H1 (cell line): ENCODE results near the gene UBE2O. TPM values are rescaled to one million over a fixed set of nuclear protein-coding genes. Genes with fewer than 3 reads are reported as not detected.
A peak's percentile ranks its signal among the peaks of the same experiment; 100 is the strongest.

Experiments used
- CTCF ChIA-PET: fragments of 300-600 bp; sonication (Branson Sonifier 250); formaldehyde crosslinking; loops from one replicate; lab custom pipeline; 2021; ENCODE audit not compliant: partially characterized antibody; lab: Charles Lee
- POLR2A ChIA-PET: fragments of 300-600 bp; sonication (Branson Sonifier 250); formaldehyde crosslinking; loops from one replicate; lab custom pipeline; 2021; ENCODE audit warnings: inconsistent platforms; ENCODE audit not compliant: partially characterized antibody; lab: Charles Lee
- DNase-seq, 2 experiments: peaks; one replicate each; pipeline versions ENCODE4 v3.0.0 to v3.0.0-alpha.2; 2010 to 2022; ENCODE audit warnings: low spot score in 2 of 2, low read depth in 1 of 2, mixed read lengths in 1 of 2
- FAIRE-seq: peaks from 2 replicates; lab custom pipeline; 2011; peaks lifted over from hg19 to GRCh38; lab: Jason Lieb, UNC
- H2AFZ ChIP-seq: 2 replicates; pipeline ENCODE4 v1.8.1; 2012; ENCODE audit warnings: low read length, inconsistent platforms
- H2AK5ac ChIP-seq: 2 replicates; pipeline ENCODE4 v1.6.1; 2013; ENCODE audit warnings: low read depth, low read length
- H2BK120ac ChIP-seq: replicated peaks from 2 replicates; pipeline ENCODE3; 2013; ENCODE audit warnings: low read depth, low read length, inconsistent platforms
- H2BK12ac ChIP-seq: 2 replicates; pipeline ENCODE4 v1.6.1; 2013; ENCODE audit warnings: low read depth, low read length
- H2BK15ac ChIP-seq: 2 replicates; pipeline ENCODE4 v1.6.1; 2013; ENCODE audit warnings: low read length
- H2BK20ac ChIP-seq: 2 replicates; pipeline ENCODE4 v1.6.1; 2013; ENCODE audit warnings: low read length
- H2BK5ac ChIP-seq: 2 replicates; pipeline ENCODE4 v1.6.1; 2013; ENCODE audit warnings: low read depth, low read length
- H3K14ac ChIP-seq: 2 replicates; pipeline ENCODE4 v1.6.1; 2013; ENCODE audit warnings: inconsistent platforms; ENCODE audit not compliant: insufficient read length
- H3K18ac ChIP-seq: 2 replicates; pipeline ENCODE4 v1.6.1; 2013; ENCODE audit warnings: low read length; ENCODE audit errors: extremely low read depth
- H3K23ac ChIP-seq: 2 replicates; pipeline ENCODE4 v1.6.1; 2013; ENCODE audit warnings: inconsistent platforms; ENCODE audit not compliant: insufficient read length
- H3K23me2 ChIP-seq: 2 replicates; pipeline ENCODE4 v1.6.1; 2013; ENCODE audit warnings: low read depth, low read length
- H3K27ac ChIP-seq: 2 replicates; pipeline ENCODE4 v1.6.1; 2011; ENCODE audit warnings: low read depth, low read length, inconsistent platforms
- H3K27me3 ChIP-seq, 4 experiments: replicated peaks in 1 of 4; 1 replicate in 1 of 4; 2 replicates in 3 of 4; pipeline versions ENCODE4 v1.6.1 to v1.8.1; 2011 to 2013; ENCODE audit warnings: low read length in 3 of 4, mild to moderate bottlenecking in 3 of 4, inconsistent platforms in 2 of 4, mixed read lengths in 2 of 4, moderate library complexity in 1 of 4; ENCODE audit not compliant: control insufficient read depth in 3 of 4, insufficient read depth in 3 of 4; ENCODE audit errors: extremely low read depth in 1 of 4
- H3K36me3 ChIP-seq, 4 experiments: 2 replicates each; pipeline versions ENCODE4 v1.6.1 to v1.8.1; 2011 to 2013; ENCODE audit warnings: mild to moderate bottlenecking in 4 of 4, low read length in 3 of 4, moderate library complexity in 2 of 4, control low read depth in 1 of 4, inconsistent platforms in 1 of 4; ENCODE audit not compliant: insufficient read depth in 4 of 4, control insufficient read depth in 2 of 4
- H3K4ac ChIP-seq: replicated peaks from 2 replicates; pipeline ENCODE3; 2013; ENCODE audit warnings: low read length, low read depth, mixed read lengths, inconsistent platforms; ENCODE audit not compliant: insufficient read length
- H3K4me1 ChIP-seq, 4 experiments: replicated peaks in 1 of 4; 1 replicate in 1 of 4; 2 replicates in 3 of 4; pipeline versions ENCODE4 v1.6.1 to v1.8.1; 2011 to 2013; ENCODE audit warnings: low read length in 3 of 4, inconsistent platforms in 2 of 4, mixed read lengths in 1 of 4; ENCODE audit not compliant: insufficient read depth in 4 of 4, control insufficient read depth in 3 of 4
- H3K4me2 ChIP-seq, 2 experiments: 2 replicates each; pipeline versions ENCODE4 v1.6.1 to v1.8.1; 2011 to 2013; ENCODE audit warnings: low read depth in 2 of 2, low read length in 2 of 2, control low read depth in 1 of 2, inconsistent platforms in 1 of 2, mild to moderate bottlenecking in 1 of 2; ENCODE audit not compliant: insufficient read depth in 1 of 2
- H3K4me3 ChIP-seq, 4 experiments: fragments of 200-600, 300-600 bp in 1 of 4; sonication (generic), shearing (Covaris generic), sonication (Bioruptor Twin) in 1 of 4; 2 replicates each; pipeline versions ENCODE4 v1.5.1 to v1.8.1; 2011 to 2016; ENCODE audit warnings: low read length in 4 of 4, low read depth in 3 of 4, control low read depth in 2 of 4, inconsistent platforms in 2 of 4, mild to moderate bottlenecking in 2 of 4, mixed read lengths in 1 of 4, moderate library complexity in 1 of 4; ENCODE audit not compliant: insufficient read depth in 2 of 4; ENCODE audit errors: extremely low read depth in 1 of 4
- H3K56ac ChIP-seq: replicated peaks from 2 replicates; pipeline ENCODE3; 2013; ENCODE audit warnings: low read depth, mild to moderate bottlenecking, mixed read lengths, low read length, inconsistent platforms; ENCODE audit not compliant: insufficient read length
- H3K79me1 ChIP-seq: 2 replicates; pipeline ENCODE4 v1.6.1; 2013; ENCODE audit warnings: low read depth, low read length, control low read depth
- H3K79me2 ChIP-seq, 2 experiments: 2 replicates each; pipeline versions ENCODE4 v1.6.1 to v1.8.1; 2012 to 2013; ENCODE audit warnings: low read length in 2 of 2, mild to moderate bottlenecking in 2 of 2, inconsistent platforms in 1 of 2; ENCODE audit not compliant: insufficient read depth in 2 of 2, control insufficient read depth in 1 of 2
- H3K9ac ChIP-seq, 4 experiments: replicated peaks in 1 of 4; 1 replicate in 1 of 4; 2 replicates in 3 of 4; pipeline versions ENCODE4 v1.6.1 to v1.8.1; 2011 to 2013; ENCODE audit warnings: low read depth in 3 of 4, low read length in 3 of 4, control low read depth in 2 of 4, mild to moderate bottlenecking in 2 of 4, moderate library complexity in 2 of 4, inconsistent platforms in 1 of 4; ENCODE audit errors: extremely low read depth in 1 of 4
- H3K9me3 ChIP-seq, 2 experiments: 2 replicates each; pipeline versions ENCODE4 v1.6.1 to v1.8.1; 2012 to 2013; ENCODE audit warnings: mild to moderate bottlenecking in 2 of 2, moderate library complexity in 2 of 2, control low read depth in 1 of 2, inconsistent platforms in 1 of 2, low read depth in 1 of 2, low read length in 1 of 2, mixed read lengths in 1 of 2; ENCODE audit not compliant: insufficient read depth in 2 of 2
- H4K20me1 ChIP-seq, 2 experiments: replicated peaks in 1 of 2; 2 replicates each; pipeline versions ENCODE3 to v1.8.1; 2011 to 2013; ENCODE audit warnings: inconsistent platforms in 2 of 2, low read length in 2 of 2, mild to moderate bottlenecking in 1 of 2; ENCODE audit not compliant: insufficient read depth in 2 of 2, control insufficient read depth in 1 of 2
- H4K5ac ChIP-seq: 2 replicates; pipeline ENCODE4 v1.6.1; 2013; ENCODE audit warnings: low read length, low read depth, mixed read lengths, inconsistent platforms; ENCODE audit not compliant: insufficient read length
- H4K8ac ChIP-seq: 2 replicates; pipeline ENCODE4 v1.8.0; 2013; ENCODE audit warnings: mild to moderate bottlenecking, moderate library complexity, low read length, inconsistent platforms; ENCODE audit not compliant: insufficient read depth; ENCODE audit errors: extremely low read depth
- H4K91ac ChIP-seq: replicated peaks from 2 replicates; pipeline ENCODE3; 2013; ENCODE audit warnings: low read length, mixed read lengths, inconsistent platforms; ENCODE audit not compliant: insufficient read length
- YY1 ChIP-seq: IDR thresholded peaks from 2 replicates; pipeline ENCODE4 v1.6.1; 2011; ENCODE audit warnings: low read depth, mild to moderate bottlenecking, low read length
- WGBS, 2 experiments: shearing (Covaris generic) in 1 of 2; methylation state at CpG; one replicate each; pipeline versions ENCODE4 v1.1.6 to v1.1.7; 2013 to 2015; ENCODE audit warnings: low lambda C conversion rate in 2 of 2, mixed read lengths in 2 of 2, inconsistent platforms in 1 of 2, low coverage in 1 of 2, missing lambda C conversion rate in 1 of 2; ENCODE audit not compliant: insufficient replicate concordance in 2 of 2, insufficient coverage in 1 of 2, insufficient read length in 1 of 2; ENCODE audit errors: extremely low coverage in 1 of 2, missing lambda C conversion rate in 1 of 2; 5-methylcytosine and 5-hydroxymethylcytosine counted together
- polyA plus RNA-seq, 7 experiments: library from polyadenylated mRNA; depleted of rRNA in 3 of 7; stranded (reverse) in 5 of 7; unstranded in 2 of 7; fragments of >200 nt in 5 of 7; fragments of 200-250 nt in 2 of 7; gene quantifications; 1 replicate in 5 of 7; 2 replicates in 1 of 7; 4 replicates in 1 of 7; pipeline versions ENCODE4 v1.2.1 to v1.2.3, GENCODE V29; 2011 to 2013; ENCODE audit warnings: missing spikeins in 2 of 7, mixed read lengths in 2 of 7
- total RNA-seq: library from RNA; stranded (reverse); fragmentation: NEBNext Ultra II Directional; extraction: Animal tissue kit (Norgen Biotek cat#: 25700); gene quantifications from 2 replicates; pipeline ENCODE4 v1.2.1, GENCODE V29; 2021

Gene UBE2O
- total and polyA plus RNA-seq, 2 of the 8 experiments (the other 6 are each of a cell fraction or from before 2014, with no cell fraction given): 24.4 to 63.0 TPM

DNA sequence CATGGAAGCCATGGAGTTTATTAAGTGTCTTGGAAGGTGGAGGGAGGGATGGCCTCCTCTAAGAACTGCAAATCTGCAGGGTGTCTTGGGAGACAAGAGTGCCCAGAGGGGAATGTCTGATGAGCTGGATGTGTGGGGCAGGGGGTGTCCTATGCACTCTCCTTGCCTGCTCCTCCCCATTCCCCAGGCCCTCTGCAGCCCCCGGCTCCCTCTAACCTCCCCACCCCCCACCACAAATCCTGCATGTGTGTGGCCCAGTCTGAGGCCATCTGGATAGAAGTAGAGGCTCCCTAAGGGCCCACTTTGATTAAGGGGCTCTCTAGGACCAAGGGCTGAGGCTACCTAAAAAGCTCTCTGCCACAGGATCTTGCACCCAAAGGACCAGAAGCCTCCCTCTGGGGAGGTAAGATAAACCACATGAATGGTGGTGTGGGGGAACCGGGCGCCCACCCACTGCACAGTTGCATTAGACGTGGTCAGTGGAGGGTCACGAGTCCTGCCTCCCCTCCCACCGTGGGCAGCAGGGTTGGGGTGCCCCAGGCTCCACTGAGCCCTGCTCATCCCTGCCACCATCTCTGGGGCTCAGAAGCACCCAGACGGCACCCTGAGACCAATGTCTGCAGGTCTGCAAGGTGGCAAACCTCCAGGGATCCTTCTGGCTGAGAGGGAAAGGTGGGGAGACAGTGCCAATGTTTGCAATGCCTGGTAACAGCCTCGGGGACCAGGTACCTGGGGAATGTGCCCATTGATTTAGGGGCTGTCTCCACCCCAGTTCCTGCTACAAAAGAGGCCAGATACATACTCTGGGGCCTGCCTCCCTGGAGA lies 15.1 kb upstream of the UBE2O start:
- H3K4me1 ChIP-seq: peaks cover 0 to 9% (median 0%) of the 10 kb centered on the region in 4 experiments; a peak in 2 of 7 replicates
- CTCF ChIA-PET: interaction anchor here (0.9 to 15.6 kb wide), 13 partner anchors 9 to 218 kb away, joined by 3 to 446 read pairs (median 9); partner anchors contain the start of genes RHBDF2 and UBE2O
- H3K4ac ChIP-seq: no peak overlapping the region
- H3K4me2 ChIP-seq: no peak overlapping the region
- POLR2A ChIA-PET: interaction anchor here (0.7 to 2.2 kb wide), 5 partner anchors 9 to 688 kb away, joined by 4 to 11 read pairs (median 4); no protein-coding TSS in a partner anchor
- H2BK120ac ChIP-seq: no peak overlapping the region
- H2AK5ac ChIP-seq: no peak overlapping the region
- H3K18ac ChIP-seq: no peak overlapping the region
- H3K27ac ChIP-seq: no peak overlapping the region
- no peaks in the 10 kb centered on the region for H3K79me1 ChIP-seq
- no peak overlapping the region for H4K5ac ChIP-seq
- DNase-seq: no peak
- H2BK5ac ChIP-seq: no peak overlapping the region; the same call in 1 of the 2 replicates
- H2AFZ ChIP-seq: no peak overlapping the region
- H3K56ac ChIP-seq: no peak overlapping the region
- no peak overlapping the region for H4K91ac ChIP-seq
- peaks cover 0 to 3% of the 10 kb centered on the region in 2 experiments for H4K20me1 ChIP-seq
- 0 out of 2 replicates have a peak overlapping the region, but pooled peaks have one; percentile 18 for H2BK20ac ChIP-seq
- no peak overlapping the region for H2BK15ac ChIP-seq
- no peaks in the 10 kb centered on the region for H3K9me3 ChIP-seq
- no peak for FAIRE-seq
- no peaks in the 10 kb centered on the region for H3K27me3 ChIP-seq
- WGBS, 2 experiments: 90% methylated on average over 8 of the region's 8 CpGs; no CpG with 5 or more reads in 1 of the 2 experiments
- H4K8ac ChIP-seq: peak overlapping the region; percentile 12
- no peaks in the 10 kb centered on the region for H3K23me2 ChIP-seq
- peaks cover 0 to 10% (median 0%) of the 10 kb centered on the region in 4 experiments; a peak in 2 of 8 replicates for H3K36me3 ChIP-seq
- no peak overlapping the region for H3K14ac ChIP-seq
- no peak overlapping the region for H3K9ac ChIP-seq
- H3K23ac ChIP-seq: no peak overlapping the region
- H2BK12ac ChIP-seq: no peak overlapping the region
- H3K4me3 ChIP-seq: no peak overlapping the region
- no peaks in the 10 kb centered on the region for H3K79me2 ChIP-seq
- TF ChIP-seq YY1: no peak
